NT2/D1 (cell line): ENCODE results near the gene OPCML.

Source experiments
- YY1 ChIP-seq: IDR thresholded peaks from 2 replicates; pipeline ENCODE4 v1.6.1; 2011; ENCODE audit not compliant: insufficient read length, insufficient read depth
- ZNF274 ChIP-seq: IDR thresholded peaks from 2 replicates; pipeline ENCODE4 v1.6.1; 2011; ENCODE audit warnings: mild to moderate bottlenecking, low read depth, low read length

- TF ChIP-seq YY1 (no peak), ZNF274 (no peak)
Observed at GRCh38 chr11:133385781-133386180, 146.5 kb downstream of the OPCML start.
